ENCODE measurements around the gene PHACTR1. TPM values are rescaled to one million over a fixed set of nuclear protein-coding genes. Genes with fewer than 3 reads are reported as not detected.

The PHACTR1 gene
- total RNA-seq, 2 donors from 2014 or later: 6.0 to 12.9 TPM

DNA sequence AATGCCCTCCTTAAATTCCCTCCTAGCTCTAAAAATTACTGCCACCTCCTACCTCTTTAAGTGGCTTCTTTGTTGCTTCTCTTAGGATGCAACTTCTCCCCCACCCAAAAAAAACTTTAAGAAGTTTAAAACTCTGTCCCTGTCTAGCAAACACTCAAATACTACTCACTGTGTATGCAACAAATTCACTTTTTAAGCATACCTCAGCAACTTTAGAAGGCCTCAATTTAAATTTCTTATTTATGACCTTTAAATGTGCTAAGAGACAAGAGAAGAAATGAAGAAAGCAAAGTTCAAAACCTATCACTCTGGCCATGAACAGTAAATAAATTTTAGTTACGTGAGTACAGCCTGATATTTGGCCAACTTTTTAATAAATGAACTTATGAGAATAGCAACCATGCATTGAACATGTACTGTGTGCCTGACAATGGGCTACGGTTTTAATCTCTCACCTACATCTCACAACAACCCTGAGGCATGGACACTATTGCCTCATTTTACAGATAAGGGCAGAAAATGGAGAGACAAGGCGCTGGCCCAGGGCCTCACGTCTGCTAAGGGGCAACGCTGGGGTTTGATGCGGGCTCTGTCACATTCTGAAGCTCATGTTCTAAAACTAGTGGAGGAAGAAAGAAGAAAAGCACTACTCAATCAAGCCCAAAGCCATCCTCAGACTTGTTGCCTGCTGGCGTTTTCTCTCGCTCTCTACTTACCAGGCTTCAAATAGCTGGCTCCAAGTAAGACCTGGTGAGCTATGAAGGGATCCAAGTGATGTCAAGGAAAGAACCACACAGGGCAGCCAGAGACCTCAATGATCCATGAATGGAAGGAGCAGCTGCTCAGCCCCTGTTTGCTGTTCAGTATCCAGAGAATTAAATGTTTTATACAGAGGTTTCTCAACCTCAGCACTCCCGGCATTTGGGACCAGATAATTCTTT, 512.0 kb downstream of the PHACTR1 start:
- Histone ChIP-seq H3K36me3 (replicated peaks in 1 of 2; ENCODE audit: insufficient read depth in 1 of 2, low read depth in 2 of 2) (no peaks in the 10 kb centered on the region), H3K27me3 (no peaks in the 10 kb centered on the region), H3K27ac (no peak overlapping the region), H3K4me3 (no peak overlapping the region), H3K9me3 (no peaks in the 10 kb centered on the region), H3K4me1 (no peaks in the 10 kb centered on the region)
- 82 to 85% methylated on average over 9 of the region's 9 CpGs for WGBS, 2 donors
- TF ChIP-seq CTCF (IDR thresholded peaks at IDR 0.05): no peak
- TF ChIP-seq POLR2A (IDR thresholded peaks at IDR 0.05): no peak
- DNase-seq (no peak), ATAC-seq (no peak)
- intact Hi-C loops (cut with DNase I): no loop called here

DNA sequence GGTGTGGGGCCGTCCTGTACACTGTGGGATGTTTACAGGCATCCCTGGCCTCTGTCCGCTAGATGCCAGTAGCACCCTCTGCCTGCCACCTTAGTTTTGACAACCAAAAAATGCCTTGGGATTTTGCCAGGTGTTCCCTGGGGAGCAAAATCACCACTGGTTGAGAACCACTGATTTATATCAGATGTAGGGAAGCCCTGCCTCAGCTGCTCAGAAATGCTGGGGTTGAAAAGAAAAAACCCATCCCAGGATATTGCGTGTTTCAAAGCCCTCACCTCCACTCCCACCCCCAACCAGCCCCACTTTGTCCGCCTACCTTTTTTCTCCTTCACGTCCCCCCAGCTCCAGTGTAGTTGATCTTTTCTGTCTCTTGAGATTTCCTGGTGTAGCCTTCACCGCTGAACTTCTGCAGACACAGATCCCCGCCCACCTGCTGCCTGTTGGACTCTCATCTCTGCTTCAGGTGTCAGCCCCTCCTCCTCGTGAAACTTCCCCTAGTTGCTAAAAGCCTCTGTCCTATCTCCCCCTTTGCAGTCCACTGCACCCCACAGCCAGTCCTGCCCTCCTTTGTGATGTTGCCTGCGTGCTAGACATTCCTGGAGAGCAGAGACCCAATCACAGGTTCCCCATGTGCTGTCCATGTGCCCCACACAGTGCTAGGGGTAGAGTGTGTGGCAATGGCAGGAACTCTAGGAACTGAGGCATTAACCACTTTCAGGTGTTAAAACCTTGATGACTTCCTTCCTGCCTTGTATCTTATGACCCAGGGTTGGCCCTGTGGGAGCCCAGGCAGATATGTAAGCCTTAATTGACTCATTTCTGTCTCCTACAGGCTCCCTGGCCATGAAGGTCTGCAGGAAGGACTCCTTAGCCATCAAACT, 512.9 kb downstream of the PHACTR1 start:
- no peak for TF ChIP-seq POLR2A (IDR thresholded peaks at IDR 0.05)
- peak in 4 of 7 experiments; percentile 20 to 32 (median 24) for TF ChIP-seq CTCF (IDR thresholded peaks at IDR 0.05)
- Histone ChIP-seq H3K4me1 (no peaks in the 10 kb centered on the region), H3K4me3 (no peak overlapping the region), H3K27me3 (no peaks in the 10 kb centered on the region), H3K9me3 (no peaks in the 10 kb centered on the region), H3K27ac (no peak overlapping the region), H3K36me3 (replicated peaks in 1 of 2; ENCODE audit: insufficient read depth in 1 of 2, low read depth in 2 of 2) (no peaks in the 10 kb centered on the region)
- DNase-seq (peak in 3 of 4 donors; percentile 19 to 21 (median 20)), ATAC-seq (no peak)
- WGBS, 2 donors: 84 to 86% methylated on average over 9 of the region's 9 CpGs
- intact Hi-C loops (cut with DNase I): no loop called here

DNA sequence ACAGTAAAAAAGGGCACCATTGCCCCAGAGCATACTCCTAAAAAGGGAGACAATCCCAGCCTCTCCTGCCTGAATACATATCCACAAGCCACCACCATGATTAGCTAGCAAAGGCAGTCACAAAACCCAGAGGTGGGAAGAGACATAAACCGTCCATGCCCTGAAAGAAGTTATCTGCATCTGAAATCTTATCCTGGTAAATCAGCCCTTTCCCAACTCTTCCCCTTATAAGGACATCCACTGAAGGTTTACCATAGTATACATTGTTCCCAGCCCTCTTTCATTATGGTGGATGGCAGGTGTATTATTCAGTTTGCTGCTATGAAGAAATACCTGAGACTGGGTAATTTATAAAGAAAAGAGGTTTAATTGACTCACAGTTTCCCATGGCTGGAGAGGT, 516.5 kb downstream of the PHACTR1 start:
- intact Hi-C loops (cut with DNase I): no loop called here
- WGBS, 2 donors: 82 to 100% methylated on average over 1 of the region's 1 CpG
- no peak for TF ChIP-seq POLR2A (IDR thresholded peaks at IDR 0.05)
- no peak for TF ChIP-seq CTCF (IDR thresholded peaks at IDR 0.05)
- no peak for DNase-seq
- no peaks in the 10 kb centered on the region for H3K36me3 ChIP-seq (replicated peaks in 1 of 2; ENCODE audit: insufficient read depth in 1 of 2, low read depth in 2 of 2)
- ATAC-seq: no peak
- no peaks in the 10 kb centered on the region for H3K27me3 ChIP-seq
- H3K9me3 ChIP-seq: no peaks in the 10 kb centered on the region
- H3K27ac ChIP-seq: no peak overlapping the region
- no peaks in the 10 kb centered on the region for H3K4me1 ChIP-seq
- no peak overlapping the region for H3K4me3 ChIP-seq

- H3K4me1 ChIP-seq: no peaks in the 10 kb centered on the region
- H3K4me3 ChIP-seq: no peak overlapping the region
- no peaks in the 10 kb centered on the region for H3K36me3 ChIP-seq (replicated peaks in 1 of 2; ENCODE audit: insufficient read depth in 1 of 2, low read depth in 2 of 2)
- H3K9me3 ChIP-seq: no peaks in the 10 kb centered on the region
- no peak for DNase-seq
- intact Hi-C loops (cut with DNase I): no loop called here
- no peaks in the 10 kb centered on the region for H3K27me3 ChIP-seq
- 100% methylated on average over 1 of the region's 1 CpG for WGBS, 2 donors
- TF ChIP-seq CTCF (IDR thresholded peaks at IDR 0.05) (no peak), POLR2A (IDR thresholded peaks at IDR 0.05) (no peak)
- H3K27ac ChIP-seq: no peak overlapping the region
- ATAC-seq: no peak
Measured at GRCh38 chr6:13234130-13234529, 517.6 kb downstream of the PHACTR1 start.
